Measurements from ENCODE around the gene PORCN.
"Not testable (repeated sequence)": the region's sequence is repeated elsewhere in the genome, so short reads cannot be mapped to it uniquely, and the experiment has no call there.

PORCN gene

GRCh38 chrX:48555731-48556325, 47.0 kb downstream of the PORCN start:
- DNase-seq, result not testable (repeated sequence)

GRCh38 chrX:48558271-48558670, 49.5 kb downstream of the PORCN start:
- no peak for DNase-seq

- no peak for DNase-seq
These were observed 50.8 kb downstream of the PORCN start for GRCh38 chrX:48559636-48560035.

GRCh38 chrX:48560056-48560455, 51.3 kb downstream of the PORCN start:
- no peak for DNase-seq

- no peak for DNase-seq
These were observed 51.9 kb downstream of the PORCN start for GRCh38 chrX:48560681-48561080.

GRCh38 chrX:48569958-48570357, 61.2 kb downstream of the PORCN start:
- no peak for DNase-seq

All from DMS79 (cell line).